ENCODE data around the gene MRPS23. TPM values are rescaled to one million over a fixed set of nuclear protein-coding genes. Genes with fewer than 3 reads are reported as not detected.

Gene MRPS23
- total RNA-seq, 1 donor from 2014 or later, result 30.2 TPM

GRCh38 chr17:57838857-57839570 lies 10.8 kb downstream of the MRPS23 start:
- no peak for DNase-seq (ENCODE audit: low read depth in 2 of 2)

- DNase-seq (ENCODE audit: low read depth in 2 of 2), result no peak
Observed at GRCh38 chr17:57838453-57838852, 11.4 kb downstream of the MRPS23 start.

GRCh38 chr17:57835333-57835900 lies 14.4 kb downstream of the MRPS23 start:
- DNase-seq (ENCODE audit: low read depth in 2 of 2), result no peak

GRCh38 chr17:57834146-57834741 lies 15.6 kb downstream of the MRPS23 start:
- no peak for DNase-seq (ENCODE audit: low read depth in 2 of 2)

- DNase-seq (ENCODE audit: low read depth in 2 of 2), result peak; percentile 41 to 63
Observed at GRCh38 chr17:57833179-57833939, 16.5 kb downstream of the MRPS23 start.

GRCh38 chr17:57832314-57833178 lies 17.3 kb downstream of the MRPS23 start:
- no peak for DNase-seq (ENCODE audit: low read depth in 2 of 2)

GRCh38 chr17:57830880-57831279 lies 19.0 kb downstream of the MRPS23 start:
- no peak for DNase-seq (ENCODE audit: low read depth in 2 of 2)

- DNase-seq (ENCODE audit: low read depth in 2 of 2), result no peak
Observed at GRCh38 chr17:57823469-57824401, 26.1 kb downstream of the MRPS23 start.

GRCh38 chr17:57819867-57820266 lies 30.0 kb downstream of the MRPS23 start:
- DNase-seq (ENCODE audit: low read depth in 2 of 2), result no peak

- no peak for DNase-seq (ENCODE audit: low read depth in 2 of 2)
Observed at GRCh38 chr17:57819285-57819684, 30.6 kb downstream of the MRPS23 start.

GRCh38 chr17:57818066-57818465 lies 31.8 kb downstream of the MRPS23 start:
- no peak for DNase-seq (ENCODE audit: low read depth in 2 of 2)

GRCh38 chr17:57817299-57817698 lies 32.5 kb downstream of the MRPS23 start:
- no peak for DNase-seq (ENCODE audit: low read depth in 2 of 2)

GRCh38 chr17:57814421-57814820 lies 35.4 kb downstream of the MRPS23 start:
- DNase-seq (ENCODE audit: low read depth in 2 of 2), result no peak

GRCh38 chr17:57811638-57812280 lies 38.1 kb downstream of the MRPS23 start:
- DNase-seq (ENCODE audit: low read depth in 2 of 2), result no peak

GRCh38 chr17:57810721-57811637 lies 38.9 kb downstream of the MRPS23 start:
- DNase-seq (ENCODE audit: low read depth in 2 of 2), result peak in 1 of 2 donors; percentile 10

GRCh38 chr17:57809879-57810278 lies 40.0 kb downstream of the MRPS23 start:
- DNase-seq (ENCODE audit: low read depth in 2 of 2), result no peak

- no peak for DNase-seq (ENCODE audit: low read depth in 2 of 2)
Observed at GRCh38 chr17:57808882-57809281, 41.0 kb downstream of the MRPS23 start.

- no peak for DNase-seq (ENCODE audit: low read depth in 2 of 2)
Observed at GRCh38 chr17:57806167-57806830, 43.5 kb downstream of the MRPS23 start.

Data from dermis microvascular lymphatic vessel endothelial cell (primary cell).